Stomach (tissue), 8 donors: Measurements from ENCODE around the gene ACSL6. TPM values are rescaled to one million over a fixed set of nuclear protein-coding genes. Genes with fewer than 3 reads are reported as not detected.

Source experiments
- polyA plus RNA-seq, 3 donors: library from polyadenylated mRNA; stranded (reverse); fragments of 200-250 nt; gene quantifications; one replicate each; pipeline ENCODE4 v1.2.3, GENCODE V29; 2013
- total RNA-seq, 5 donors: library from RNA; depleted of rRNA; stranded (reverse); fragments of >200 nt; gene quantifications; one replicate each; pipeline versions ENCODE4 v1.1.0 to v1.2.3, GENCODE V29; 2014 to 2016
- donor health status: healthy with polysubstance abuse.
- donor health status: Bipolar disorder and iron deficiency.
- donor health status: healthy.

ACSL6 gene
- total and polyA plus RNA-seq, 8 donors: 0.19 to 7.2 (median 1.1) TPM; not detected in 2

Other genes starting within 250 kb of the ACSL6 start
- 10 to 100 TPM; 15.4 to 86.1 (median 34.8) TPM for gene FNIP1, start 214.6 kb downstream of the ACSL6 start, total RNA-seq
- gene FNIP1, start 214.6 kb downstream of the ACSL6 start, polyA plus RNA-seq: 1 to 10 TPM; 3.2 to 4.7 (median 3.7) TPM
- under 1 TPM in 1 of 5 donors, not detected in 4; 0.37 TPM for gene MEIKIN, start 66.0 kb downstream of the ACSL6 start, total RNA-seq
- gene MEIKIN, start 66.0 kb downstream of the ACSL6 start, polyA plus RNA-seq: not detected
- not detected for gene IL3, start 49.0 kb upstream of the ACSL6 start, total RNA-seq
- gene IL3, start 49.0 kb upstream of the ACSL6 start, polyA plus RNA-seq: not detected
- not detected for gene CSF2, start 62.1 kb upstream of the ACSL6 start, total RNA-seq
- not detected for gene CSF2, start 62.1 kb upstream of the ACSL6 start, polyA plus RNA-seq
- gene P4HA2, start 216.2 kb upstream of the ACSL6 start, total RNA-seq: 100 to 1,000 TPM in 1 of 5 donors, 10 to 100 TPM in 4; 18.7 to 109 (median 37.9) TPM
- 10 to 100 TPM in 2 of 3 donors, 1 to 10 TPM in 1; 9.0 to 21.2 (median 20.4) TPM for gene P4HA2, start 216.2 kb upstream of the ACSL6 start, polyA plus RNA-seq
- gene PDLIM4, start 246.0 kb upstream of the ACSL6 start, total RNA-seq: 10 to 100 TPM in 4 of 5 donors, not detected in 1; 13.9 to 37.8 (median 25.4) TPM
- 10 to 100 TPM; 11.2 to 52.4 (median 16.1) TPM for gene PDLIM4, start 246.0 kb upstream of the ACSL6 start, polyA plus RNA-seq